Fibroblast of lung (primary cell): ENCODE measurements around the gene RNF32.

Experiments
- CTCF ChIP-seq, 2 donors: IDR thresholded peaks in 1 of 2; conservative IDR thresholded peaks in 1 of 2; 1 replicate in 1 of 2; 2 replicates in 1 of 2; pipeline ENCODE4 v1.5.1; 2011 to 2012; ENCODE audit warnings: low read length in 2 of 2, control low read depth in 1 of 2, inconsistent platforms in 1 of 2, low read depth in 1 of 2, mild to moderate bottlenecking in 1 of 2
- EZH2 ChIP-seq: IDR thresholded peaks from 2 replicates; pipeline ENCODE4 v1.5.1; 2012; ENCODE audit warnings: low read length, control low read depth, mild to moderate bottlenecking; ENCODE audit errors: missing control alignments

- TF ChIP-seq EZH2 (no peak), CTCF (conservative IDR thresholded peaks at IDR 0.05 in 1 of 2, IDR thresholded peaks at IDR 0.05 in 1 of 2; ENCODE audit: low read depth in 1 of 2, low read length in 2 of 2) (no peak)
These were observed 23.4 kb upstream of the RNF32 start for GRCh38 chr7:156617215-156617614.
